ENCODE results near the gene ERVFRD-1. TPM values are rescaled to one million over a fixed set of nuclear protein-coding genes. Genes with fewer than 3 reads are reported as not detected.

Gene ERVFRD-1
- total and polyA plus RNA-seq, 2 donors from 2014 or later = 0.24 to 0.57 TPM

- no peak for DNase-seq
- no peaks in the 10 kb centered on the region for H3K27me3 ChIP-seq (ENCODE audit: control insufficient read depth, insufficient read depth, low read length)
- H3K9me3 ChIP-seq (ENCODE audit: control insufficient read depth in 2 of 3, insufficient read depth in 1 of 3, low read length in 3 of 3) = no peaks in the 10 kb centered on the region
- no peak overlapping the region for H3K4me3 ChIP-seq (ENCODE audit: low read length in 3 of 3)
- H3K9ac ChIP-seq (ENCODE audit: low read length in 3 of 3) = no peak overlapping the region
- no peak overlapping the region for H3K27ac ChIP-seq (ENCODE audit: low read depth in 2 of 2, low read length in 2 of 2)
- H3K36me3 ChIP-seq (ENCODE audit: control insufficient read depth in 2 of 3, insufficient read depth in 3 of 3, low read length in 3 of 3) = no peaks in the 10 kb centered on the region
- TF ChIP-seq CTCF (IDR thresholded peaks at IDR 0.05; ENCODE audit: borderline replicate concordance, extremely low read depth, insufficient read depth) = no peak
- no peaks in the 10 kb centered on the region for H3K4me1 ChIP-seq (ENCODE audit: control insufficient read depth in 2 of 3, insufficient read depth in 2 of 3, low read depth in 1 of 3, low read length in 3 of 3)
- intact Hi-C loops (cut with DNase I) = no loop called here
- no peak for FAIRE-seq
These were observed 17.1 kb upstream of the ERVFRD-1 start for GRCh38 chr6:11128608-11129007.

DNA sequence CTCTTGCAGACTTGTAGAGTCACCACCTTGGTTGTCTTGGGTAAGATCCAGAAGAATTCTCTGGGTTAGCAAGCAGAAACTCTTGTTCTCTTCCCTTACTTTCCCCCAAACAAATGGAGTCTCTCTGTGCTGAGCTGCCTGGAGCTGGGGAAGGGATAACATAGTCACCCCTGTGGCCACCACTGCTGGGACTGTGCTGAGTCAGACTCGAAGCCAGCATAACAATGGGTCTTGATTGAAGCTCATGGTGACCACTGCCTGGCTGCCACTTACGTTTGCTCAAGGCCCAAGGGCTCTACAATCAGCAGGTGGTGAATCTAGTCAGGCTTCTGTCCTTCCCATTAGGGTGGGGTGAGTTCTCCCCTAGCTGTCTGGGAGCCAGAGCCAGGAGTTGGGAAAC lies 15.4 kb upstream of the ERVFRD-1 start:
- H3K27ac ChIP-seq (ENCODE audit: low read depth in 2 of 2, low read length in 2 of 2) = no peak overlapping the region
- no peak for FAIRE-seq
- no peak for TF ChIP-seq CTCF (IDR thresholded peaks at IDR 0.05; ENCODE audit: borderline replicate concordance, extremely low read depth, insufficient read depth)
- H3K9ac ChIP-seq (ENCODE audit: low read length in 3 of 3) = no peak overlapping the region
- H3K4me1 ChIP-seq (ENCODE audit: control insufficient read depth in 2 of 3, insufficient read depth in 2 of 3, low read depth in 1 of 3, low read length in 3 of 3) = no peaks in the 10 kb centered on the region
- intact Hi-C loops (cut with DNase I) = no loop called here
- DNase-seq = no peak
- no peak overlapping the region for H3K4me3 ChIP-seq (ENCODE audit: low read length in 3 of 3)
- no peaks in the 10 kb centered on the region for H3K9me3 ChIP-seq (ENCODE audit: control insufficient read depth in 2 of 3, insufficient read depth in 1 of 3, low read length in 3 of 3)
- H3K36me3 ChIP-seq (ENCODE audit: control insufficient read depth in 2 of 3, insufficient read depth in 3 of 3, low read length in 3 of 3) = no peaks in the 10 kb centered on the region
- no peaks in the 10 kb centered on the region for H3K27me3 ChIP-seq (ENCODE audit: control insufficient read depth, insufficient read depth, low read length)

DNA sequence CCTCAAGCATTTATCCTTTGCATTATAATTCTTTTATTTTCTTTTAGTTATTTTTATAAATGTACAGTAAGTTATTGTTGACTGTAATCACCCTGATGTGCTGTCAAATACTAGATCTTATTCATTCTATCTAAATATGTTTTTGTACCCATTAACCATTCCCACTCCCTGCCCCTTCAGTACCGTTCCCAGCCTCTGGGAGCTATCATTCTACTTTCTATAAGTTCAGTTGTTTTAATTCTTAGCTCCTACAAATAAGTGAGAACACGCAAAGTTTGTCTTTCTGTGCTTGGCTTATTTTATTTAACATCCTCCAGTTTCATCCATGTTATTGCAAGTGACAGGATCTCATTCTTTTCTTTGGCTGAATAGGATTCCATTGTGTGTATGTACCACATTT lies 12.5 kb upstream of the ERVFRD-1 start:
- Histone ChIP-seq H3K9me3 (ENCODE audit: control insufficient read depth in 2 of 3, insufficient read depth in 1 of 3, low read length in 3 of 3) (no peaks in the 10 kb centered on the region), H3K27me3 (ENCODE audit: control insufficient read depth, insufficient read depth, low read length) (no peaks in the 10 kb centered on the region), H3K36me3 (ENCODE audit: control insufficient read depth in 2 of 3, insufficient read depth in 3 of 3, low read length in 3 of 3) (no peaks in the 10 kb centered on the region), H3K27ac (ENCODE audit: low read depth in 2 of 2, low read length in 2 of 2) (no peak overlapping the region), H3K9ac (ENCODE audit: low read length in 3 of 3) (no peak overlapping the region), H3K4me3 (ENCODE audit: low read length in 3 of 3) (no peak overlapping the region), H3K4me1 (ENCODE audit: control insufficient read depth in 2 of 3, insufficient read depth in 2 of 3, low read depth in 1 of 3, low read length in 3 of 3) (no peaks in the 10 kb centered on the region)
- intact Hi-C loops (cut with DNase I) = no loop called here
- TF ChIP-seq CTCF (IDR thresholded peaks at IDR 0.05; ENCODE audit: borderline replicate concordance, extremely low read depth, insufficient read depth) = no peak
- no peak for FAIRE-seq
- DNase-seq = no peak

DNA sequence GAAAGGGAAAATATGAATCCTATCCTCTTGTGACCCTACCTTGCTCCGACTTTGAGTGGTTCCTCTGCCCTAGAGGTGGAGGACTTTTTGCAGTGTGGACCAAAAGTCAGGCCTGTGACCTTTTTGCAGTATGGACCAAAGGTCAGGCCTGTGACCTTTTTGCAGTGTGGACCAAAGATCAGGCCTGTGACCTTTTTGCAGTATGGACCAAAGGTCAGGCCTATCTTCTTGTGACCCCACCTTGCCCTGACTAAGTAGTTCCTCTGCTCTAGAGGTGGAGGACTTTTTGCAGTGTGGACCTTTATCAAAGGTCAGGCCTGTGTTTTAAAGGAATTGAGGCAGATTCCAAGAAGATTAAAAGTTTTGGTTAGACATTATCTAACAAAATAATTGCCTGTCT lies 10.9 kb upstream of the ERVFRD-1 start:
- Histone ChIP-seq H3K4me1 (ENCODE audit: control insufficient read depth in 2 of 3, insufficient read depth in 2 of 3, low read depth in 1 of 3, low read length in 3 of 3) (no peaks in the 10 kb centered on the region), H3K27ac (ENCODE audit: low read depth in 2 of 2, low read length in 2 of 2) (no peak overlapping the region), H3K27me3 (ENCODE audit: control insufficient read depth, insufficient read depth, low read length) (no peaks in the 10 kb centered on the region), H3K36me3 (ENCODE audit: control insufficient read depth in 2 of 3, insufficient read depth in 3 of 3, low read length in 3 of 3) (no peaks in the 10 kb centered on the region), H3K9me3 (ENCODE audit: control insufficient read depth in 2 of 3, insufficient read depth in 1 of 3, low read length in 3 of 3) (no peaks in the 10 kb centered on the region), H3K4me3 (ENCODE audit: low read length in 3 of 3) (no peak overlapping the region), H3K9ac (ENCODE audit: low read length in 3 of 3) (no peak overlapping the region)
- no peak for FAIRE-seq
- TF ChIP-seq CTCF (IDR thresholded peaks at IDR 0.05; ENCODE audit: borderline replicate concordance, extremely low read depth, insufficient read depth) = no peak
- intact Hi-C loops (cut with DNase I) = no loop called here
- DNase-seq = no peak

Data from kidney (tissue), 14 donors.